GM19043 (cell line): ENCODE measurements around the gene LLGL2.
A peak's percentile ranks its signal among the peaks of the same experiment; 100 is the strongest.
"Not testable (repeated sequence)": the region's sequence is repeated elsewhere in the genome, so short reads cannot be mapped to it uniquely, and the experiment has no call there.

Experiments used
- ATAC-seq: cut with Tn5 transposase; IDR thresholded peaks from one replicate; pipeline ENCODE4 v1.9.1; 2021; ENCODE audit warnings: low read depth; ENCODE audit not compliant: unreplicated experiment

LLGL2 gene

GRCh38 chr17:75524970-75525805 lies at the start of gene LLGL2:
LLGL2 (plus strand) TSS chr17:75525697; CDS start chr17:75543427, 17,730 bp downstream.
- ATAC-seq, result peak; percentile 72

- ATAC-seq, result no peak
These were observed 49.6 kb upstream of the LLGL2 start for GRCh38 chr17:75475851-75476250.

GRCh38 chr17:75476271-75476671 lies 49.2 kb upstream of the LLGL2 start:
- no peak for ATAC-seq

GRCh38 chr17:75476752-75477489 lies 48.6 kb upstream of the LLGL2 start:
- no peak for ATAC-seq

GRCh38 chr17:75477490-75477862 lies 48.0 kb upstream of the LLGL2 start:
- ATAC-seq, result not testable (repeated sequence)

GRCh38 chr17:75478508-75478907 lies 47.0 kb upstream of the LLGL2 start:
- ATAC-seq, result no peak

GRCh38 chr17:75480281-75480680 lies 45.2 kb upstream of the LLGL2 start:
- ATAC-seq, result no peak

- ATAC-seq, result no peak
These were observed 44.1 kb upstream of the LLGL2 start for GRCh38 chr17:75481194-75482068.

GRCh38 chr17:75482098-75482942 lies 43.2 kb upstream of the LLGL2 start:
- no peak for ATAC-seq

GRCh38 chr17:75485688-75486087 lies 39.8 kb upstream of the LLGL2 start:
- no peak for ATAC-seq

GRCh38 chr17:75486151-75486550 lies 39.3 kb upstream of the LLGL2 start:
- no peak for ATAC-seq

GRCh38 chr17:75486951-75487350 lies 38.5 kb upstream of the LLGL2 start:
- ATAC-seq, result no peak

GRCh38 chr17:75487351-75488070 lies 38.0 kb upstream of the LLGL2 start:
- ATAC-seq, result no peak

- ATAC-seq, result no peak
These were observed 36.6 kb upstream of the LLGL2 start for GRCh38 chr17:75488693-75489510.

GRCh38 chr17:75489511-75489955 lies 36.0 kb upstream of the LLGL2 start:
- ATAC-seq, result no peak

- no peak for ATAC-seq
These were observed 35.2 kb upstream of the LLGL2 start for GRCh38 chr17:75490173-75490743.

GRCh38 chr17:75490953-75491649 lies 34.4 kb upstream of the LLGL2 start:
- no peak for ATAC-seq
